K562 (cell line): ENCODE data around the gene CACNA2D2. TPM values are rescaled to one million over a fixed set of nuclear protein-coding genes. Genes with fewer than 3 reads are reported as not detected.

Source experiments
- ATAC-seq: fragments of 200-7000 bp; cut with Tn5 transposase; 3 replicates; pipeline ENCODE4 v1.9.1; 2020; ENCODE audit warnings: moderate library complexity
- BruUV-seq: library from RNA; stranded (reverse); fragments of 400-500 nt; replicated peaks from 2 replicates; lab custom pipeline; 2021; lab: Mats Ljungman, UMichigan
- CTCF ChIA-PET: fragments of 300-600 bp; formaldehyde crosslinking; extraction: SDS; loops from one replicate; lab custom pipeline; 2021; ENCODE audit warnings: low intra/inter-chr PET ratio; lab: Yijun Ruan, JAX
- POLR2A ChIA-PET: fragments of 300-600, 350-650 bp; sonication (Branson Sonifier 250); formaldehyde crosslinking; extraction: SDS; loops from one replicate; lab custom pipeline; 2021; ENCODE audit warnings: antibody characterized with exemption, inconsistent platforms; lab: Yijun Ruan, JAX
- DNase-seq, 4 experiments: peaks; one replicate each; pipeline versions ENCODE4 v3.0.0 to v3.0.0-alpha.2; 2011 to 2018; ENCODE audit warnings: low spot score in 3 of 4, mixed read lengths in 3 of 4; ENCODE audit errors: extremely low read depth in 1 of 4
- FAIRE-seq: peaks from 2 replicates; lab custom pipeline; 2011; peaks lifted over from hg19 to GRCh38; lab: Jason Lieb, UNC
- H2AFZ ChIP-seq: 2 replicates; pipeline ENCODE4 v1.6.0; 2011; ENCODE audit warnings: low read depth, low read length, control low read depth, inconsistent platforms
- H3K27ac ChIP-seq: fragments of 200-600 bp; 3 replicates; pipeline ENCODE4 v1.8.0; 2011; ENCODE audit warnings: low read depth, mild to moderate bottlenecking, control low read depth, inconsistent platforms, low read length, moderate library complexity, mixed read lengths; ENCODE audit errors: extremely low read depth
- H3K27me3 ChIP-seq, 2 experiments: fragments of 300-600 bp in 1 of 2; 2 replicates in 1 of 2; 3 replicates in 1 of 2; pipeline versions ENCODE4 v1.6.0 to v1.8.0; 2011; ENCODE audit warnings: inconsistent platforms in 2 of 2, low read length in 2 of 2, mild to moderate bottlenecking in 1 of 2, mixed read lengths in 1 of 2, moderate library complexity in 1 of 2; ENCODE audit not compliant: control insufficient read depth in 2 of 2, insufficient read depth in 2 of 2
- H3K36me3 ChIP-seq: fragments of 300-600 bp; 3 replicates; pipeline ENCODE4 v1.8.0; 2011; ENCODE audit warnings: mild to moderate bottlenecking, low read length, inconsistent platforms; ENCODE audit not compliant: control insufficient read depth, insufficient read depth
- H3K4me1 ChIP-seq, 2 experiments: fragments of 200-600 bp in 1 of 2; replicated peaks in 1 of 2; 2 replicates in 1 of 2; 3 replicates in 1 of 2; pipeline versions ENCODE4 v1.5.1 to v1.8.0; 2011; ENCODE audit warnings: inconsistent platforms in 2 of 2, low read length in 2 of 2, mild to moderate bottlenecking in 1 of 2, mixed read lengths in 1 of 2, moderate library complexity in 1 of 2; ENCODE audit not compliant: control insufficient read depth in 2 of 2, insufficient read depth in 2 of 2
- H3K4me2 ChIP-seq: 2 replicates; pipeline ENCODE4 v1.6.1; 2011; ENCODE audit warnings: low read length, control low read depth, inconsistent platforms, mixed read lengths; ENCODE audit not compliant: insufficient read depth
- H3K4me3 ChIP-seq: fragments of 200-600 bp; sonication (generic), shearing (Covaris generic); 2 replicates; pipeline ENCODE4 v1.5.1; 2016; ENCODE audit warnings: control low read depth, inconsistent platforms
- H3K79me2 ChIP-seq: fragments of 200-600 bp; 3 replicates; pipeline ENCODE4 v1.8.0; 2011; ENCODE audit warnings: low read length, inconsistent platforms; ENCODE audit not compliant: control insufficient read depth, insufficient read depth
- H3K9ac ChIP-seq, 2 experiments: 2 replicates each; pipeline versions ENCODE4 v1.6.0 to v1.6.1; 2011; ENCODE audit warnings: low read depth in 2 of 2, low read length in 2 of 2, control low read depth in 1 of 2, inconsistent platforms in 1 of 2, mild to moderate bottlenecking in 1 of 2, mixed read lengths in 1 of 2; ENCODE audit not compliant: insufficient read depth in 1 of 2
- H3K9me1 ChIP-seq: one replicate; pipeline ENCODE4 v1.6.0; 2011; ENCODE audit warnings: inconsistent platforms, mild to moderate bottlenecking, low read length, moderate library complexity; ENCODE audit not compliant: control insufficient read depth, insufficient read depth
- H3K9me3 ChIP-seq: replicated peaks from 2 replicates; pipeline ENCODE4 v1.5.1; 2011; ENCODE audit warnings: low read depth, low read length, inconsistent platforms; ENCODE audit not compliant: control insufficient read depth, insufficient read depth
- H4K20me1 ChIP-seq: replicated peaks from 2 replicates; pipeline ENCODE4 v1.6.1; 2011; ENCODE audit warnings: low read length, inconsistent platforms, mixed read lengths; ENCODE audit not compliant: control insufficient read depth, insufficient read depth
- ZBTB8A ChIP-seq: fragments of 450-650 bp; IDR thresholded peaks from 2 replicates; pipeline ENCODE4 v1.6.1; 2018; ENCODE audit warnings: mild to moderate bottlenecking, moderate library complexity; ENCODE audit not compliant: partially characterized antibody
- WGBS: fragments of 100-300 bp; shearing (Covaris generic); methylation state at CpG from one replicate; pipeline ENCODE4 v1.1.6; 2016; ENCODE audit warnings: low coverage, mixed read lengths; ENCODE audit not compliant: insufficient coverage; ENCODE audit errors: missing lambda C conversion rate; 5-methylcytosine and 5-hydroxymethylcytosine counted together
- in situ Hi-C: fragments of 300-500 bp; cut with MboI; formaldehyde crosslinking; loops from 4 replicates; pipeline ENCODE4 v1.15.0; 2018; ENCODE audit warnings: inconsistent platforms, mixed read lengths
- intact Hi-C: fragments of 100-400 bp; cut with micrococcal nuclease; formaldehyde crosslinking; loops from 2 replicates; pipeline ENCODE4 v1.14.2; 2022
- polyA plus RNA-seq, 8 experiments: library from polyadenylated mRNA; depleted of rRNA in 4 of 8; stranded (reverse) in 5 of 8; unstranded in 3 of 8; fragments of >200 nt; fragmentation: Nextera tagmentation in 2 of 8; fragmentation: Illumina TruSeq in 1 of 8; extraction: Ambion mirVana in 2 of 8; extraction: Trizol in 1 of 8; gene quantifications; 2 replicates each; pipeline versions ENCODE4 v1.2.1 to v1.2.3, GENCODE V29; 2011 to 2014; ENCODE audit warnings: inconsistent platforms in 1 of 8, missing spikeins in 1 of 8
- total RNA-seq, 7 experiments: library from RNA; depleted of rRNA in 6 of 7; stranded (reverse); fragments of >200 nt in 6 of 7; fragmentation: Illumina TruSeq in 2 of 7; extraction: Trizol in 2 of 7; gene quantifications; 2 replicates each; pipeline versions ENCODE4 v1.2.1 to v1.2.3, GENCODE V29; 2011 to 2021; ENCODE audit warnings: low replicate concordance in 1 of 7
- TF ChIP-seq, protein P1 (sequence below), 2 experiments: fragments of 450-650 bp; formaldehyde crosslinking in 1 of 2; IDR thresholded peaks; 2 replicates each; pipeline versions ENCODE4 v1.4.0 to v1.6.1; 2014 to 2020; ENCODE audit warnings: mild to moderate bottlenecking in 2 of 2, borderline replicate concordance in 1 of 2, low read depth in 1 of 2

The CACNA2D2 gene
- total and polyA plus RNA-seq, 9 of the 15 experiments (the other 6 are each of a cell fraction or from before 2014, with no cell fraction given) = 0.11 to 0.58 (median 0.36) TPM; not detected in 2

DNA sequence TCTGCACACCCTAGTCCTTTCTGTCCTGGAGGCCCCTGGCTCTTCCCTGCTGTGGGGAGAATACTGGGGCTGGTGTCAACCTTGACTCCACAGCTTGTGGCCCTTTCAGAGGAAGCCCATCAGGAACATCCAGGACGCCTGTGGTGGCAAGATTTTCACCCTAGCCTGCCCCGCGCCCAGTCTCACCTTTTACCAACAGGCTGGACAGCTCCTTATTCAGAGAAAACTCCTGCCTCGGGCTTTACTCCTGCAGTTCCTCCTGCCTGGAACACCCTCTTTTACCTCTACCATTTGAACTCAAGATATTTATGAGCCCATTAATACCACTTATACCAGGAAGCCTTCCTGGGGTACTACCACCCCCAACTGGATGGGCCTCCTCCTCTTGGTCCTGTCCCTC is 2.7 kb upstream of the CACNA2D2 start:
- no peak for TF ChIP-seq ZBTB8A
- TF ChIP-seq, protein P1, sequence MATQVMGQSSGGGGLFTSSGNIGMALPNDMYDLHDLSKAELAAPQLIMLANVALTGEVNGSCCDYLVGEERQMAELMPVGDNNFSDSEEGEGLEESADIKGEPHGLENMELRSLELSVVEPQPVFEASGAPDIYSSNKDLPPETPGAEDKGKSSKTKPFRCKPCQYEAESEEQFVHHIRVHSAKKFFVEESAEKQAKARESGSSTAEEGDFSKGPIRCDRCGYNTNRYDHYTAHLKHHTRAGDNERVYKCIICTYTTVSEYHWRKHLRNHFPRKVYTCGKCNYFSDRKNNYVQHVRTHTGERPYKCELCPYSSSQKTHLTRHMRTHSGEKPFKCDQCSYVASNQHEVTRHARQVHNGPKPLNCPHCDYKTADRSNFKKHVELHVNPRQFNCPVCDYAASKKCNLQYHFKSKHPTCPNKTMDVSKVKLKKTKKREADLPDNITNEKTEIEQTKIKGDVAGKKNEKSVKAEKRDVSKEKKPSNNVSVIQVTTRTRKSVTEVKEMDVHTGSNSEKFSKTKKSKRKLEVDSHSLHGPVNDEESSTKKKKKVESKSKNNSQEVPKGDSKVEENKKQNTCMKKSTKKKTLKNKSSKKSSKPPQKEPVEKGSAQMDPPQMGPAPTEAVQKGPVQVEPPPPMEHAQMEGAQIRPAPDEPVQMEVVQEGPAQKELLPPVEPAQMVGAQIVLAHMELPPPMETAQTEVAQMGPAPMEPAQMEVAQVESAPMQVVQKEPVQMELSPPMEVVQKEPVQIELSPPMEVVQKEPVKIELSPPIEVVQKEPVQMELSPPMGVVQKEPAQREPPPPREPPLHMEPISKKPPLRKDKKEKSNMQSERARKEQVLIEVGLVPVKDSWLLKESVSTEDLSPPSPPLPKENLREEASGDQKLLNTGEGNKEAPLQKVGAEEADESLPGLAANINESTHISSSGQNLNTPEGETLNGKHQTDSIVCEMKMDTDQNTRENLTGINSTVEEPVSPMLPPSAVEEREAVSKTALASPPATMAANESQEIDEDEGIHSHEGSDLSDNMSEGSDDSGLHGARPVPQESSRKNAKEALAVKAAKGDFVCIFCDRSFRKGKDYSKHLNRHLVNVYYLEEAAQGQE (IDR thresholded peaks at IDR 0.05; ENCODE audit: borderline replicate concordance) = 0 out of 2 replicates have a peak, but pooled peaks have one; percentile 21
- TF ChIP-seq, protein P1 (CRISPR knock-in tag; IDR thresholded peaks at IDR 0.05; ENCODE audit: low read depth) = no peak
- Histone ChIP-seq H3K4me3 (no peak overlapping the region), H3K4me2 (no peak overlapping the region), H3K27me3 (peaks cover 12 to 64% of the 10 kb centered on the region in 2 experiments; a peak in 4 of 5 replicates), H2AFZ (no peak overlapping the region), H3K79me2 (no peaks in the 10 kb centered on the region), H3K4me1 (peaks cover 0 to 14% of the 10 kb centered on the region in 2 experiments; a peak in 2 of 5 replicates), H4K20me1 (0 out of 2 replicates have a peak, but pooled peaks cover 3% of the 10 kb centered on the region), H3K9me3 (no peaks in the 10 kb centered on the region), H3K9ac (no peak overlapping the region), H3K9me1 (no peaks in the 10 kb centered on the region), H3K27ac (no peak overlapping the region), H3K36me3 (no peaks in the 10 kb centered on the region)
- ChIA-PET CTCF (no interaction called here), POLR2A (interaction anchor here (0.7 kb wide), 1 partner anchor 12 kb away, joined by 3 read pairs; no protein-coding TSS in a partner anchor)
- DNase-seq = no peak
- in situ Hi-C loops = no loop called here
- no peak for ATAC-seq
- intact Hi-C loops = no loop called here
- WGBS = 5% methylated on average over 4 of the region's 4 CpGs
- no peak for FAIRE-seq
- BruUV-seq = no TSS peak
